NCI-H2196 treated with DMSO at 0.1 percent for 48 hours (cell line): Measurements from ENCODE around the gene FEV.
"Not testable (repeated sequence)": the region's sequence is repeated elsewhere in the genome, so short reads cannot be mapped to it uniquely, and the experiment has no call there.

Experiments used
- DNase-seq: peaks from one replicate; lab custom pipeline; 2025; ENCODE audit not compliant: unreplicated experiment; lab: John Stamatoyannopoulos, UW

FEV gene

GRCh38 chr2:218946621-218947020, 38.4 kb downstream of the FEV start:
- no peak for DNase-seq

GRCh38 chr2:218944759-218945404, 40.1 kb downstream of the FEV start:
- DNase-seq: no peak

- DNase-seq: not testable (repeated sequence)
Measured at GRCh38 chr2:218931751-218932150, 53.2 kb downstream of the FEV start.
